ENCODE results near the gene COPZ2. TPM values are rescaled to one million over a fixed set of nuclear protein-coding genes. Genes with fewer than 3 reads are reported as not detected.

Gene COPZ2
- total and polyA plus RNA-seq, 9 of the 15 experiments (the other 6 are each of a cell fraction or from before 2014, with no cell fraction given): 0.22 to 0.49 TPM; not detected in 7

GRCh38 chr17:47981462-47981861, 56.1 kb downstream of the COPZ2 start (continued):
- no peak for TF ChIP-seq PHB (CRISPR knock-in tag; IDR thresholded peaks at IDR 0.05)

DNA sequence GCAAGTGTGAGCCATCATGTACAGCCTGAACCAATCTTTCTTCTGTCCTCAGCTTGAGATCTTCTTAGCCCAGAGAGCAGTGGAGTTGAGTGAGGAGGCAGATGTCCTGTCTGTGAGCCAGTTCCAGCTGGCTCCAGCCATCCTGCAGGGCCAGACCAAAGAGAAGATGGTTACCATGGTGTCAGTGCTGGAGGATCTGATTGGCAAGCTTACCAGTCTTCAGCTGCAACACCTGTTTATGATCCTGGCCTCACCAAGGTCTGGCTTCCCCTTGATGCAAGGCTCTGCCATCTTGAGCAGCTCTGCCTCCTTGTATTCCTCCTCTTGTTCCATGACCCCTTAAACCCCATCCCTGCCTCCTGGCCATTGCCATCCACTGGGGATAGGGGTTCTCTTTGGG, 57.1 kb downstream of the COPZ2 start:
- Histone ChIP-seq H3K4me1 (replicated peaks in 1 of 2; ENCODE audit: control insufficient read depth in 2 of 2, insufficient read depth in 2 of 2, low read length in 2 of 2) (peaks cover 34 to 50% of the 10 kb centered on the region in 2 experiments), H3K79me2 (ENCODE audit: control insufficient read depth, insufficient read depth, low read length) (no peaks in the 10 kb centered on the region), H3K4me3 (no peak overlapping the region), H3K27ac (ENCODE audit: extremely low read depth, low read depth, low read length) (no peak overlapping the region), H3K9me3 (replicated peaks; ENCODE audit: control insufficient read depth, insufficient read depth, low read depth, low read length) (no peaks in the 10 kb centered on the region), H3K27me3 (ENCODE audit: control insufficient read depth in 2 of 2, insufficient read depth in 2 of 2, low read length in 2 of 2) (no peaks in the 10 kb centered on the region), H3K36me3 (ENCODE audit: control insufficient read depth, insufficient read depth, low read length) (peaks cover 82% of the 10 kb centered on the region), H3K4me2 (ENCODE audit: insufficient read depth, low read length) (no peak overlapping the region), H3K9me1 (ENCODE audit: control insufficient read depth, insufficient read depth, low read length) (peaks cover 4% of the 10 kb centered on the region), H2AFZ (ENCODE audit: low read depth, low read length) (no peak overlapping the region), H4K20me1 (replicated peaks; ENCODE audit: control insufficient read depth, insufficient read depth, low read length) (peaks cover 12% of the 10 kb centered on the region; the same call in 1 of the 2 replicates), H3K9ac (ENCODE audit: insufficient read depth in 1 of 2, low read depth in 2 of 2, low read length in 2 of 2) (no peak overlapping the region)
- CTCF ChIA-PET (ENCODE audit: low intra/inter-chr PET ratio): interaction anchor here (0.6 to 0.9 kb wide), 2 partner anchors 38 to 138 kb away, joined by 3 to 6 read pairs; no protein-coding TSS in a partner anchor
- DNase-seq (ENCODE audit: extremely low read depth in 1 of 4, low spot score in 3 of 4) (no peak), ATAC-seq (no peak), FAIRE-seq (no peak)
- intact Hi-C loops (cut with micrococcal nuclease): no loop called here
- POLR2A ChIA-PET: interaction anchor here (0.6 to 1.2 kb wide), 6 partner anchors 9 to 142 kb away, joined by 3 to 4 read pairs (median 3); no protein-coding TSS in a partner anchor
- no TSS peak for BruUV-seq (replicated peaks)
- in situ Hi-C loops (cut with MboI): loop anchor here (5.0 kb wide), 1 partner anchor 37 kb away; no protein-coding TSS in a partner anchor
- TF ChIP-seq BRD4 (IDR thresholded peaks at IDR 0.05) (no peak), REST (IDR thresholded peaks at IDR 0.05; ENCODE audit: borderline replicate concordance) (0 out of 2 replicates have a peak, but pooled peaks have one; percentile 10), REST (CRISPR knock-in tag; IDR thresholded peaks at IDR 0.05; ENCODE audit: low read depth) (no peak), EGR1 (conservative IDR thresholded peaks at IDR 0.05) (no peak), JUND (IDR thresholded peaks at IDR 0.05; ENCODE audit: borderline replicate concordance, low read depth, low read length) (no peak), JUND (tag; IDR thresholded peaks at IDR 0.05; ENCODE audit: borderline replicate concordance, low read depth, low read length) (no peak), ZBTB8A (IDR thresholded peaks at IDR 0.05; ENCODE audit: partially characterized antibody) (no peak), NFE2 (IDR thresholded peaks at IDR 0.05; ENCODE audit: low read depth) (no peak)
- TF ChIP-seq, protein P1, sequence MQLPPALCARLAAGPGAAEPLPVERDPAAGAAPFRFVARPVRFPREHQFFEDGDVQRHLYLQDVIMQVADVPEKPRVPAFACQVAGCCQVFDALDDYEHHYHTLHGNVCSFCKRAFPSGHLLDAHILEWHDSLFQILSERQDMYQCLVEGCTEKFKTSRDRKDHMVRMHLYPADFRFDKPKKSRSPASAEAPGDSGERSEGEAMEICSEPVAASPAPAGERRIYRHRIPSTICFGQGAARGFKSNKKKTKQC (CRISPR knock-in tag; IDR thresholded peaks at IDR 0.05): no peak

Data from K562 (cell line).